Hematopoietic multipotent progenitor cell treated with erythropoietin and hydrocortisone succinate and interleukin-3 and kit ligand, for 17 days (in vitro differentiated cells): ENCODE data around the gene STK17B.

Experiments used
- DNase-seq: peaks from one replicate; pipeline ENCODE4 v3.0.0-alpha.2; 2015; ENCODE audit warnings: low spot score

STK17B gene

DNA sequence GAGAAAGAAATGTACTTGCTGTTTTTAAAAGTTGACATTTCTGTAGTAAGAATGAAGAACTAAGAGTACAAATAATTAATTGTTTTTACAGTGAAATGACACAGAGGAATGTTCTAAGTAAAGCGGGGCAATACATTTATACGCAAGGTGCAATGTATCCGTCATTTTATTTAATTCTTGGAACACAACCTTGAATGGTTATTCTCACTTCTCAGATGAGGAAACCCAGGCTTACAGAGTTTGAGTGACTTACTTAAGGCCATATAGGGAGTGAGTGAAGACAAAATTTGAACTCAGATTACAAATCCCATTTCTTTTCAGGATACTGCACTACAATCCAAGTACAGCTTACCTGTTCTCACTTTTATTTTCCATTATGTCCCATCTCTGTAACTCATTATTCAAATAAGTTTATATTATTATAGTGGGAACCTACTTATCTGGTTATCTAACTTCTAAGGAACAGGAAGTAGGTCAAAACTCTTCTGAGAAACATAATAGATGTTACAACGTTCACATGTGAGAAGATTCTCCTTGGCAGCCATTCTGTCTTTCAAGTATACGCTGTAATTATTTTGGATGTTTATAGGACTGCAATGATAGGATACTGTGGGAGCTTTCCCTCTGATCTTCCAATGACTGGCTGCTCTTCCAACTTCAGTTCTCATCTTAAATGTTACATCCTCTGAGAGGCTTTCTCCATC lies 12.3 kb upstream of the STK17B start:
- no peak for DNase-seq

DNA sequence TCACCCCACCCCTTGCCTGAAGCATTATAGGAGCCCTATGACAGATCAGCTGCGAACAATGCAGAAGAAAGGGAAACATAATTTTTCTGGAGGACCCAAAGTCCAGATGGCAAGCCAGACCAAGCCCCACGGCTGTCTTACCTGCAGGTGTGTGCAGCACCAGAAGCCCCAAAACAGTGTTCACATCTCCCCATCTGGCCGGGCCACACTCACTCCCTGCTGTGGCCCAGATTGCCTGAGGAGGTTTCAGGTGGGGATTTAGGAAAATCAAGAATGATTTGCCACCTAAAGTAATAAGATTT lies 11.7 kb upstream of the STK17B start:
- DNase-seq = no peak

DNA sequence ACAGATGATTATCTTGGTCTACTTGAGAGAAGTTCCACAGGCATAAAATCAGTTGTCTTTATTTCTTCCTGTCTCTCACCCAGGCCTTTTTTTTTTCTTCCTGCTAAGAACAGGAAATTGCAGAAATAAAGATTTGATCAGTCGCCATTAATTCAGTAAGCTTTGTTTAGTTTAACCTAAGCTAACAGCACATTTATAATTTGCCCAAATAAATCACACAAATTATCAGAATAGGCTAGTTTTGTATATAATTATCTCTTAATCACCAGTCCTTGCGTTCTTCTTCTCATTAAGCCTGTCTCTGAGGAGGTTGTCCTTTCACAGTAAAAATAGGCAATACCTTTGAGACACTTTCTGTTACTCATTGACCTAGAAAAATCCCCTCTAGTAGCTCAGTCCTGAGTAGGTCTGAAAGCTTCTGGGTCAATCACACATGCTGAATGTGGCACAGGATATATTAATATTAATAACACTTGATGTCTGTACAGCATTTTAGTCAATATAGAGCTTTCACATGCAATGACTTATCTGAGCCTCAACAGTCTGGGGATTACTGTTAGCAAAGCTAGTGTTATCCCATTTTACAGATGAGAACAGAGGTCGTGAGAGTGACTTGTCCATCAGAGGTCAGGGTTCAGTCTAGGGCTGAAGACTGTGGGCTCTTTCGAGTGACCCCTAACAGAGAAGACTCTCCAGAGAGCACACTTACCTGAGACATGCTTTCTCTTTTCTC lies 11.2 kb upstream of the STK17B start:
- DNase-seq = no peak

DNA sequence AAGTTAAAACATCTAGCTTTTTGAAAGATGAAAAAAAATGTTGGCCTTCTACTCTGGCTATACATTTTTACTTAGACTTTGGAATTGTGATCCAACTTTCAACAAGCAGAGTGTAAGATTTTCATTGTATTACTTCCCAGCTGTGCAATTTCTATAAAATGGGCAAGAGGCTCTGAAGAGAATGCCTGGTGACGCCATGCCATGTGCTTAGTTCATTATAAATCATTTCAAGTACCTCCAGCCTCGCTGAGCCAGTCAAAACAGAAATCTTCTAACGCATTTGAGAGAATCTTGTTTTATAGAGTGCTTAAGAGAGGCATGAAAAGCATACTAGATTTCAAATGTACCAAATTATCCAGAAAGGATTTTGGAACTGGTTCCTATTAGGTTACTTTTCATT lies 10.1 kb upstream of the STK17B start:
- DNase-seq = no peak

DNA sequence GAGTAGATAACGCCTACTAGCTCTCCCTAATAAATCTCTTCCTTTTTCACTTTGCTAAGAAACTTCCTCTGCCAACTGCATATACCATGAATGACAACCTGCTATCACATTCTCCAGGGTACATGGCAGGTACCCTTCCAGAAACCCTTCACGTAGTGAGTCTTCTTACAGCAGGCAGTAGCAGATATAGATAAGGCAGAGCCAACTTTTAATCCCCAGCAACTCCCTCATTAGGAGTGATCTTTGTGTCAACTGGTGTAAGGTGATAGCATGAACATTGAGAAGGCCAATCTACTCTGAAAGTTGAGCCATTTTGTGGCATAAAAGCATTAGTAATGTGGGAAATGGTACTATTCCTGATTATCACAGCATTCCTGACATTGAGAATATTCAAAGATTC lies 5.7 kb upstream of the STK17B start:
- DNase-seq = peak; percentile 68

DNA sequence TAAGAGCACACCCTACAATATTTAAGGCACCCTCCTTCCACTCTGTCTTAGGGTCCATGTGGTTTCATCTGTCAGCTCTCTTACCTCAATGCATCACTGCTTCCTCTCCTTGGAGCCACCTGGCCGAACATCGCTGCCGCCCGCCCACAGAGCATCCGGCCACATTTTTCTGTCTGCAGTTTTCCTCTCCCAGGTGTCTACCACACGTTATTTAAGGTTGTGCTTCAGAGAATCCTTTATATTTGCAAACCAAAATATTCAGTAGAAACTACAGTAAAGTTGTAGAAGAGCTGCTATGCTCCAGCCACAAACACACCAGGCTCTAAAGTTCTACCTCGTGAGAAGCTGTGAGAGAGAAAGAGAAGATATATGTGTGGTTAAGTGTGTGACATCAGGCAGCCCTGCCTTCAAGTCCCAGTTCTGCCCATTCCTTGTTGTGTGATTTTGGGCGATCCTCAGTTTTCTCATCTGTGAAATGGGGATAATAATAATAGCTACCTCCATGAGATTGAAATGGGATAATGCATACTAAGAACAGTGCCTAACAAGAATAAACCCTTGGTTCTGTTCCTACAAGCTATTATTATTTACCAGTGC lies 4.9 kb upstream of the STK17B start:
- no peak for DNase-seq

DNA sequence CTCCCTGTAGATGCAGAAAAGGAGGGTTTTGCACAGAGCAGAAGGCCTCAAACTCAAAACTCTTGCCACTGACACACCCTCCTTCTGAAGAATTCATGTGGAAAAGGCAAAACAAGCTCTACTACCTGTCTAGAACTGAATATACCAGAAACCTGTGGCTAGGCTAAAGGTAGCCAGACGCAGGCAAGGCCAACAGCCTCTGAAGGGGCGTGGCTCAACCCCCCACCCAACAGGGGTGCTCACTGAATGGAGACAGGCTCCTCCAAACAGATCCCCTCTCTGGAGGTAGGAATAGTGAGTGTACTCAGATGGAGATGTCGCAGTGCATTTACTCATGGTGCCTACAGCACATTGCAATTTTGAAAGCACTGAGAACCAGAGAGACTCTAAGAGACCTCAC lies 3.0 kb upstream of the STK17B start:
- no peak for DNase-seq

DNA sequence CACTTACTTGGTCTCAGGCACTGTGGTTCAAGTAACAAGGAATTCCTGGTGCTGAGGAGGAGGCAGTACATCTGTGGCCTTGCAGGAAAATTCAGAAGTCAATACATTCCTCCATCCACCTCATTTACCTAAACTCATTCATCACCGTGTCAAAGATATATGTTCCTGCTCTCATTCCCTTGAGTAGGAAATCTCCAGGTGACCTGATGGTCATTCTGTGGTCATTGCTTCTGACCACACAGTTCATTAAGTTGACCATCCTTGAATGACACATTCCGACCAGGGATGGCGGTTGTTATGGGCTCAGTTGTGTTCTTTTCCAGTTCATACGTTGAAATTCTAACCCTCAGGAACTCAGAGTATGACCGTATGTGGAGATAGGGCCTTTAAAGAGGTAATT lies 2.1 kb upstream of the STK17B start:
- no peak for DNase-seq

DNA sequence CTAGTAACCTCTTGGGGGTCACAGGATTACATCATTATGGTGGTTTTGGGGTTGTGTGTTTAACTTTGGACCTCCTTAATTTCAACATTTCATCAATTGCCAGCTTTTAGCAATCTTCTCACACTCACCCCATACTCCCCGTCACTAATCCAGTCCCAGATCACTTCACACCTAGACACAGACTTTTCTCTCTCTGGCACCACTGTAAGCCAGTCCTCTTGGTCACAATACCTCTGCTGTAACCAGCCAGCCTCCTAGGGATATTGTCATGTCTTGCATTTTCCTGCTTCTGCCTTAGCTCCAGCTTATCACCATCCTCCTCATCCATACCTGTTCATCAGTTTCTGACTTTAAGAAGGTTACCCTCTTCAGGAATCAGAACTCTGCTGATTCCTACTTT lies 1.6 kb upstream of the STK17B start:
- no peak for DNase-seq

DNA sequence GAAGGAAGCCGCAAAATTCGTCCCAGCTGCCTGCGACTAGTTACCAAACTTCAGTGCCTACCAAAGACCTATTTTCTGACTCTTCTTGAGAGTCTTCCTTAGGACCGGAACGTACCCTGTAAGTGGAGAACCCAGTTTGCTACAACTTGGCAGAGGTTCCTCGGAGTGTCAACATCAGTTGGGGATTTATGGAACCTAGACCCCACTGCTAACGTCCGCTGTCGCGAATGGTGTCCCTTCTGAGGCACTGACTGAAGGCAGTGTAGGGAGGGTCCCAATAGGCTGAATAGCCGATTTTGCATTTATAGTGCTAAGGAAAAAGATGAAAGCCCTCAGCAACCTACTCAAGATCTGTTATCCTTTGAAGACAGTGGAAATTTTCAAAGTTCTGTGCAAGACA lies 568 bp upstream of the STK17B start:
- no peak for DNase-seq

DNA sequence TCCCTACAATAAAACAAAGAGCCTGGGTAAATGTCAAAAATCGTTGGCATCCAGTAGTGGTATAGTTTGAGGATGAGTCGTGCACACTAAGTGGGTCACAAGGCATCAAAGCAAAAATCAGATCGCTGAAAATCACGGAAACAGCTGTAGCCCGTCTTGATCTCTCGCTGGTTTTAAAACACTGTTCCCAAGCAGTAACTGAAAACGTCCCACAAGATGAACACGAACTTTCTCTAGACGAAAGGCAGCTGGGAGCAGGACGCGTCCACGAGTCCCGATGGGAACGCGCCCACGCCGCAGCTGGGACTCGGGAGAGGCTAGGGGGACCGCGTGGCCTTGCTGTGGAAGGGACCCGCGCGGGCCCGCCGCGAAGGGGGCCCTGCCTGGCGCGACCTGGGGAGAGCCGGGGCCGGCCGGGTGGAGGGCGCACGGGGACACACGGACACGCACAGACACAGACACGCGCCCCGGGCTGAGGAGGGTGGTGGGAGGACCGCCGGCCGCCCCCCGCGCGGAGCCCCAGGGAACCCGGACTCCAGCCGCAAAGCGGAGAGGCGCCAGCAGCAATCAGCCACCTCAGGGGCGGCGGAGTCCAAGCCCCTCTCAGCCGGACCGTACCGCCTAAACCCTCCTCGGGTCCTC lies 651 bp downstream of the STK17B start:
- DNase-seq = no peak

DNA sequence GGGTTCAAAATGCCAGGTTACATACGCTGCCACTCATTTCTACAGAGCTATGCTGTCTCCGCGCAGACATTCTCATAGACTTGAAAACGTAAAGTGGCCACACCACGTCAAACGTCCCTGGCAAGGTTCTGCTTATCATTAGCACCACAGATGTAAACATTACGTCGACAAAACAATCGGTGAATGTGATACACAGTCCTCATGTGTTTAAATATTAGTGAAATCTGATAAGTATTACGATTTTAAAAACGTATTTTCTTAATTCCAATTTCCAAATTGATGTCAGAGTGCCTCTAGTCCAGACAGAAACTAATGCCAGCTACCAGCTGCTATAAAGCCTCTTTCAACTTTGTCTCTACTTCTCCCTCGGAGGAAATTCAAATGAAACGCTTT lies 1.2 kb downstream of the STK17B start:
- peak; percentile 90 for DNase-seq

DNA sequence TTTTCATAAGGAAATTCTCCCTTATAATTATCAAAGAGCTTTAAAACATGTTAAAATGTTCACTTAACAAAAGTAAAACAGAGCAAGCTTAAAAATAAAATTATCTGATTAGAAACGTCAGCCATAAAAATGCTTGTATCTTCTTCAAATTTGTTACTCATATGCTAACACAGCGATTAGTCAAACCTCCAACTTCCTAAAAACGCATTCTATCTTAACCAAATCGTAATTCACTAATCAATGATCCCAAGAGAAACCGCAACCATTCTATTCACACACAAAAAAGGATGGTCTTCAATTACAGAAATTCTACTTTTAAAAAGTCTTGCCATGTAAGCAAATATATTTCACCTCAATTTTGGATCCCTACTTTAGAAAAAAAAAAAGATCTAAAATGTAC lies 1.9 kb downstream of the STK17B start:
- peak; percentile 58 for DNase-seq

DNA sequence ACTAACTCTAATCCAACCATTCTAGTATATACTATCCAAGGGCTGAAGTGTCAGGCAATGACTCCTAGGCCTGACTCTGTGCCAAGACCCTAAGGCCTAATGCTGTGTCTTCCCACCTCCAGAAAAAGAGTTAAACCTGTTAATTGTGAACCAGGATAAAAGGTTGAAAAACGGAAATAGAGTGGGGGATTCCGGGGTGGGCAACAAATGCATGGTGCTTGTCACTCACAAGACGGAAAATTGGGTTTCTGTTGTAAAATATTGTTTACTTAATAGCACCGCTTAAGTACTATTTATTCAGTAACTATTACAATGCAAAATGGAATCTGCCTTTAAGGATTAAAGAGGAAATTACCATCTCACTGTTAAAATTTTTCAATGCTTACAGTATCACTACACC lies 3.2 kb downstream of the STK17B start:
- DNase-seq = peak; percentile 67

DNA sequence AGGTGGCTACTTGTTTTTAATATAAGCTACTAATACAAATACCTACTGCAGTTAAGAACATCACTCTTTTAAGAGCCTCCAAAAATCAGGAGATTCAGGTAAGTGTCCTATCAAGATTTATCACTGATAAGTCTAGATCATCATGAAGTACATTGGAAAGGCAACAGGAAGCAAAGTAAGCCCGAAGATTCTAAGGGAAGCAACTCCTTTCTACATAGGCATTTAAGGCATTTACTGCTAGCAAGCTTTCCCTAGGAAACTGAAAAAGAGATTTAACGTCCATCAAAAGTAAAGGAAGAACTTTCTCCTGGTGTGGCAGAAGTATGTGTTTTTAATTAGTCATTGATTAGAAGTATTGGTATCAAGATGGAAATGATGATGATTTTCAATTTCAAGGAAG lies 3.7 kb downstream of the STK17B start:
- DNase-seq = peak; percentile 43

DNA sequence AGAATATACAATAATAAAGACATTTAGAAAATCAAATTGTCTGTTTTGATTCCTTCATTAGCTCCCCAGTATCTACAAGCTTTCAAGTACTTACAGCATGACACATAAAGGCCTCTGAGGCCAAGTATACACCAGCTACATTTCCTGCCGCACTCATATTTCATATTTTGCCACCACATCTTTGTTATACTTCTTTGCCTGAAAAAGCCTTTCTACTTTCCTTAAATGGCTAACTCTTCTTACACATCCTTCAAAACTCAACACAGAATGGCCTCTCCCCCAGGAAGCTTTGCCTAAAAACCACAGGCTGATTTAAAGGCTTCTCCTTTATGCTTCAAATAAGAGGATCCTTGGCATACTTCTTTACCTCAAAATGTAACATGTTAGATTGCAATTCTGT lies 4.5 kb downstream of the STK17B start:
- no peak for DNase-seq

DNA sequence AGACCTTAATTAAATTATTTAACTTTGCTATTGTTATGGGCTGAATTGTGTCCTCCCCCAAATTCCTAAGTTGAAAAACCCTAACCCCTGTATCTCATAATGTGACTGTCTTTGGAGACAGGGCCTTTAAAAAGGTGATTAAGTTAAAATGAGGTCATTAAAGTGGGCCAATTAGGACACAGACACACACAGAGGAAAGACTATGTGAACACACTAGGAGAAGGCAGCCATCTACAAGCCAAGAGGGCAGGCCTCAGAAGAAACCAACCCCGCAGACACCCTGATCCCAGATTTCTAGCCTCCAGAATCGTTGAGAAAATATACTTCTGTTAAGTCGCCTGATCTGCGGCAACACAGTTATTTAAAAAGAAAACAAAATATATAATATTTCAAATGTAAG lies 6.4 kb downstream of the STK17B start:
- DNase-seq = no peak

DNA sequence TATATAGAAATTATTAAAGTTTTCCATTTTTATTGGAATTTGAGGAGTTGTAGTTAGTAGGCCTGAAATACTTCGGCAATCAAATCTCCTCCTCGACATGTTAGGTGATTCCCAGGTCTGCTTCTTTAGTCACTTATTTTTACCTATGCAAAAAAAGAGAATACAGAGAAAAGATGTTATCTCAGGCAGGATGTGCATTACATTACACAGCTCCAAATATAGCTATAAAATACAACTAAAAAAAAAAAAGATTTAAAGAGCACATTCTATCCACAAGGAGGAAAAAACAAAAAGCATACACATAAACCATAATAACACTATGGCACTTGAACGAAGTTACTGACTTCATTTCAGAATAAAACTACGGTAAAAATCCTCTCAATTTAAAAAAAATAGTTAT lies 8.1 kb downstream of the STK17B start:
- DNase-seq = no peak

DNA sequence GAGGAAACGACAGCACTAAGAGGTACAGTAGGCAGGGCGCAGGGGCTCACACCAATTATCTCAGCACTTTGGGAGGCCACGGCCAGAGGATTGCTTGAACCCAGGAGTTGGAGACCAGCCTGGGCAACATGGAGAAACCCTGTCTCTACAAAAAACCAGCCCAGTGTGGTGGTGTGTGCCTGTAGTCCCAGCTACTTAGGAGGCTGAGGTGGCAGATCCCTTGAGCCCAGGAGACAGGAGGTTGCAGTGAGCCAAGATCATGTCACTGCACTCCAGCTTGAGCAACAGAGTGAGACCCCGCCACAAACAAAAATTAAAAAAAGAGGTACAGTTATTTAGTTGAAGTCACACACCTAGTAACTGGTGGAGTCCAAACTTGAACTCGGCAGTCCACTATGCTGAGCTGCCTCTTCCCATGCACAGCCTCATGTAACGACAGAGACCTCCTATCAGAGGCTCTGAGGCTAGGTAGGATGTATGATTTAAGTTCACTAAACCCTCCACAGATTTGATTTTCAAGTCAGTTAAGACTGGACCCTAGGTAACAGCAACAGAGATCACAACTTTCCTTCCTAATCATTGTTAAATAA lies 8.7 kb downstream of the STK17B start:
- no peak for DNase-seq

DNA sequence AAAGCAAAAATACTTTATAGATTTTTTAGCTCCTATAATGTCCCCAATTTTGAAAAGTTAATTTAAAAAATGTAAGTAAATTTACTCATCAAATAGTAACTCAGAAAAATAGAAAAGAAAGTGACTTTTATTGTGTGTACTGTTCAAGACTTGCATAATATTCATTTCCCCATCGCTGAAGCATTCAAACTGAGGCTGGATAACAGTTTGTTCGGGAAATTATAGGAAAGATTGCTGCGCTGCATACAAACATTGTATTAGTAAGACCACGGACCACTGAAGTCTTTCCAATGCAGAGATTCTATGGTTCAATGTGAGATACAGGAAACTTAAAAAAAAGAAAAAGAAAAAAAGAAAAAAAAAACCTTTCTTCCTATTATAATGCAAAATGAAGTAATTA lies 10.4 kb downstream of the STK17B start:
- no peak for DNase-seq

DNA sequence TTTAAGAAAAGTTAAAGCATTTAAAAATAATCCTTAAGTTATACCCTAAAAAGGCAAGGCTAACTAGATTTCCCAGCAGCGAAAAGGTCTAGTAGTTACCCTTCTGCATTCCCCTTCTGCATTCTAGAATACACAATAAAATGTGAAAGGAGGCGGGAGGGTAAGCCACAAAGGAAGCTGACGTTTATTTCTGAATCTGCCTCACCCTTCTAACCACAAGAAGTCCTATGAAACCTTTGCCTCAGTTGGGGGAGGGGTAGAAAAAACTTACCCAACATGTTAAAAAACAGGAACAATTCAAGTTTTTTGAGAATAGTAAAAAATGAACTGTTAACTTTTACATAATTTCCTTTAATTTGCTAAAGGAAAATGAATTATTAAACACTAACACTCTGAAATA lies 11.3 kb downstream of the STK17B start:
- DNase-seq = no peak

DNA sequence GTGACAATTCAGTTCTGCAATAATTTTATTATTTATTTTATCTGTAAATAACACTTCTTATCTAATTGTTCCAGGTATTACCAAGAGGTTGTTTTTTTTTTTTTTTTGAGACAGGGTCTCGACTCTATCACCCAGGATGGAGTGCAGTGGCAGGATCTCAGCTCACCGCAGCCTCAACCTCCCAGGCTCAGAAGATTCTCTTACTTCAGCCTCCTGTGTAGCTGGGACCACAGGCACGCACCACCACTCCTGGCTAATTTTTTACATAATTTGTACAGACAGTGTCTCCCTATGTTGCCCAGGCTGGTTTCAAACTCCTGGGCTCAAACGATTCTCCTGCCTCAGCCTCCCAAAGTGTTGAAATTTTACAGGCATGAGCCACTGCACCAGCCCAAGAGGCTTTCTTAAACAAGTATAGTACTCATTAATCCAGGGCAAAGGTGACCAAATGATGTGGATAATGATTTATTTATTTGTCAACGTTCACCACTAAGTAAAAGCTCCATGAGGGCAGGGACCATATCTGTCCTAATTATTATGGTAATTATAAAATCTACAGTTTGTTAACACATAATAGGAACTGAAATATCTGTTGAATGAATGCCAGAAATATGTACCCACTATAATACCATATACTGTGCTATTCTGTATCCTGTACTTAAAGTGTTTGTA lies 12.0 kb downstream of the STK17B start:
- no peak for DNase-seq
